Lung (tissue), 12 donors: Measurements from ENCODE around the gene MEIS2. TPM values are rescaled to one million over a fixed set of nuclear protein-coding genes. Genes with fewer than 3 reads are reported as not detected.
A peak's percentile ranks its signal among the peaks of the same experiment; 100 is the strongest.

Experiments used
- ATAC-seq: fragments of 200-7000 bp; cut with Tn5 transposase; one replicate; pipeline ENCODE4 v1.9.1; 2020; ENCODE audit warnings: moderate number of reproducible peaks; ENCODE audit not compliant: insufficient read depth, low FRiP score
- DNase-seq, 3 donors: peaks; one replicate each; pipeline ENCODE4 v3.0.0-alpha.2; 2013 to 2017
- H3K27ac ChIP-seq, 2 donors: one replicate each; pipeline ENCODE4 v1.5.1; 2013; ENCODE audit warnings: mild to moderate bottlenecking in 2 of 2, moderate library complexity in 2 of 2, control low read depth in 1 of 2, inconsistent platforms in 1 of 2, low read depth in 1 of 2, low read length in 1 of 2
- H3K27me3 ChIP-seq, 3 donors: one replicate each; pipeline ENCODE4 v1.5.1; 2013; ENCODE audit warnings: low read length in 2 of 3; ENCODE audit not compliant: control insufficient read depth in 3 of 3, insufficient read depth in 3 of 3
- H3K36me3 ChIP-seq, 4 donors: one replicate each; pipeline ENCODE4 v1.5.1; 2013; ENCODE audit warnings: low read length in 4 of 4, mild to moderate bottlenecking in 1 of 4, moderate library complexity in 1 of 4; ENCODE audit not compliant: control insufficient read depth in 4 of 4, insufficient read depth in 4 of 4
- H3K4me1 ChIP-seq, 5 donors: one replicate each; pipeline ENCODE4 v1.5.1; 2013; ENCODE audit warnings: low read length in 5 of 5, mild to moderate bottlenecking in 2 of 5, moderate library complexity in 1 of 5; ENCODE audit not compliant: control insufficient read depth in 5 of 5, insufficient read depth in 5 of 5
- H3K4me3 ChIP-seq: one replicate; pipeline ENCODE4 v1.5.1; 2013; ENCODE audit warnings: mild to moderate bottlenecking, control low read depth, moderate library complexity
- H3K9ac ChIP-seq, 2 donors: one replicate each; pipeline ENCODE4 v1.5.1; 2013; ENCODE audit warnings: low read length in 2 of 2, control low read depth in 1 of 2; ENCODE audit not compliant: insufficient read depth in 1 of 2
- H3K9me3 ChIP-seq, 4 donors: one replicate each; pipeline ENCODE4 v1.5.1; 2013; ENCODE audit warnings: low read length in 3 of 4, mild to moderate bottlenecking in 1 of 4, moderate library complexity in 1 of 4; ENCODE audit not compliant: control insufficient read depth in 4 of 4, insufficient read depth in 3 of 4
- WGBS, 2 donors: extraction: QIAGEN DNeasy Blood & Tissue Kit; methylation state at CpG; one replicate each; pipeline ENCODE4 v1.1.7; 2013; 5-methylcytosine and 5-hydroxymethylcytosine counted together
- polyA plus RNA-seq, 2 donors: library from polyadenylated mRNA; stranded (reverse); fragments of 200-250 nt; gene quantifications; one replicate each; pipeline ENCODE4 v1.2.1, GENCODE V29; 2013
- total RNA-seq, 2 donors: library from RNA; depleted of rRNA in 1 of 2; stranded (reverse); fragments of >200 nt in 1 of 2; gene quantifications; one replicate each; pipeline ENCODE4 v1.2.1, GENCODE V29; 2014 to 2021
- TF ChIP-seq, protein P1 (sequence below): IDR thresholded peaks from 2 replicates; pipeline ENCODE4 v1.5.1; 2012; ENCODE audit warnings: mild to moderate bottlenecking; ENCODE audit errors: control extremely low read depth, extremely low read depth
- donor health status: control.
- donor health status: control.
- donor health status: Bipolar disorder and iron deficiency.
- donor health status: healthy.
- donor health status: DM: yes; HTN: yes; CAD: no.

The MEIS2 gene
- total and polyA plus RNA-seq, 4 donors: 5.6 to 47.5 (median 13.7) TPM

GRCh38 chr15:37105889-37106288 is 5.5 kb upstream of the MEIS2 start:
- peaks cover 0 to 20% (median 4%) of the 10 kb centered on the region in 5 donors for H3K4me1 ChIP-seq
- H3K27ac ChIP-seq: peak overlapping the region in 1 of 2 donors; percentile 17
- no peak for DNase-seq
- TF ChIP-seq, protein P1, sequence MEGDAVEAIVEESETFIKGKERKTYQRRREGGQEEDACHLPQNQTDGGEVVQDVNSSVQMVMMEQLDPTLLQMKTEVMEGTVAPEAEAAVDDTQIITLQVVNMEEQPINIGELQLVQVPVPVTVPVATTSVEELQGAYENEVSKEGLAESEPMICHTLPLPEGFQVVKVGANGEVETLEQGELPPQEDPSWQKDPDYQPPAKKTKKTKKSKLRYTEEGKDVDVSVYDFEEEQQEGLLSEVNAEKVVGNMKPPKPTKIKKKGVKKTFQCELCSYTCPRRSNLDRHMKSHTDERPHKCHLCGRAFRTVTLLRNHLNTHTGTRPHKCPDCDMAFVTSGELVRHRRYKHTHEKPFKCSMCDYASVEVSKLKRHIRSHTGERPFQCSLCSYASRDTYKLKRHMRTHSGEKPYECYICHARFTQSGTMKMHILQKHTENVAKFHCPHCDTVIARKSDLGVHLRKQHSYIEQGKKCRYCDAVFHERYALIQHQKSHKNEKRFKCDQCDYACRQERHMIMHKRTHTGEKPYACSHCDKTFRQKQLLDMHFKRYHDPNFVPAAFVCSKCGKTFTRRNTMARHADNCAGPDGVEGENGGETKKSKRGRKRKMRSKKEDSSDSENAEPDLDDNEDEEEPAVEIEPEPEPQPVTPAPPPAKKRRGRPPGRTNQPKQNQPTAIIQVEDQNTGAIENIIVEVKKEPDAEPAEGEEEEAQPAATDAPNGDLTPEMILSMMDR: no peak
- peaks cover 0 to 87% (median 73%) of the 10 kb centered on the region in 3 donors for H3K27me3 ChIP-seq
- ATAC-seq: no peak
- no peaks in the 10 kb centered on the region for H3K9me3 ChIP-seq
- H3K9ac ChIP-seq: no peak overlapping the region
- WGBS, 2 donors: 42 to 58% methylated on average over 5 of the region's 5 CpGs
- no peak overlapping the region for H3K4me3 ChIP-seq
- no peaks in the 10 kb centered on the region for H3K36me3 ChIP-seq

GRCh38 chr15:37105029-37105428 is 4.7 kb upstream of the MEIS2 start:
- peaks cover 0 to 12% (median 2%) of the 10 kb centered on the region in 5 donors for H3K4me1 ChIP-seq
- DNase-seq (no peak), ATAC-seq (no peak)
- no peaks in the 10 kb centered on the region for H3K9me3 ChIP-seq
- 81 to 83% methylated on average over 2 of the region's 2 CpGs for WGBS, 2 donors
- TF ChIP-seq, protein P1: no peak
- H3K4me3 ChIP-seq: no peak overlapping the region
- no peaks in the 10 kb centered on the region for H3K36me3 ChIP-seq
- peak overlapping the region in 1 of 2 donors; percentile 20 for H3K9ac ChIP-seq
- peaks cover 0 to 79% (median 64%) of the 10 kb centered on the region in 3 donors for H3K27me3 ChIP-seq
- no peak overlapping the region for H3K27ac ChIP-seq

- H3K27me3 ChIP-seq: peaks cover 0 to 74% (median 59%) of the 10 kb centered on the region in 3 donors
- no peaks in the 10 kb centered on the region for H3K36me3 ChIP-seq
- H3K4me1 ChIP-seq: peaks cover 0 to 13% (median 2%) of the 10 kb centered on the region in 5 donors
- no peaks in the 10 kb centered on the region for H3K9me3 ChIP-seq
- 56 to 74% methylated on average over 12 of the region's 12 CpGs for WGBS, 2 donors
- ATAC-seq (no peak), DNase-seq (no peak)
- TF ChIP-seq, protein P1: no peak
- no peak overlapping the region for H3K9ac ChIP-seq
- H3K27ac ChIP-seq: no peak overlapping the region
- H3K4me3 ChIP-seq: no peak overlapping the region
Observed at GRCh38 chr15:37104424-37104981, 4.2 kb upstream of the MEIS2 start.
